ENCODE results near the gene PMS2.

DNA sequence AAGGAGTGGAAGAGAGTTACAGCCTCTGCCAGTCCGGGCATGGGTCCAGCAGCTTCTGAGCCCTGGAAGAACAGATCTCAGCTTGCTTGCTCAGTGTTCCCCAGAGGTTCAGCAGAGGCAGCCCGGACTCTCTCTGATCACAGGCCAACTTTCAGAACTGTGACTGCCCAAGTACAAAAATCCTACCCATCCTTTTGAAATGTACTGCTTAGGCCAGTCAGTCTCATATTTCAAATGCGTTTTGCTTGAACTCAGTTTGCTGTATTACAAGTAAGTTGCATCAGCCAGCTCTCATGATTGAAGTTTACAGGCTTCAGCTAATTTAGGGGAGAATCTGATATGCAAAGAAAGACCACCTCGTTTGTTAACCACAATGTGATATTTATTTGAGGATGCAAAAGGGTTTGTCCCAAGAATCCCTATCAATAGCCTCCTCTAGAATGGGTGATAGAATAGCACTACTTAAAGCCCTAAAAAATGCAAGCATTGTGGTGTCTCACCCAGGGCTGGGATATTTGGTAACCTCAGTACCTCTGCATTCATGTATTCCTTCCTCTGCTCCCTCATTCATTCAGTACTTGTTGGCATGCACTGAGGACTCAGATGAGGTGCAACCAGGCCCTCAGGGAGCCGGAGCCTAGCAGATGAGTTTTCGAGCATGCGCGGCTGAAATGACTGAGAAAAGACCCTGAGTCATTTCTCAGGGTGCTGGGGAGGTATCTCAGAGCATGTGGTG is 7.2 kb upstream of the PMS2 start:
- TF ChIP-seq, protein P1, sequence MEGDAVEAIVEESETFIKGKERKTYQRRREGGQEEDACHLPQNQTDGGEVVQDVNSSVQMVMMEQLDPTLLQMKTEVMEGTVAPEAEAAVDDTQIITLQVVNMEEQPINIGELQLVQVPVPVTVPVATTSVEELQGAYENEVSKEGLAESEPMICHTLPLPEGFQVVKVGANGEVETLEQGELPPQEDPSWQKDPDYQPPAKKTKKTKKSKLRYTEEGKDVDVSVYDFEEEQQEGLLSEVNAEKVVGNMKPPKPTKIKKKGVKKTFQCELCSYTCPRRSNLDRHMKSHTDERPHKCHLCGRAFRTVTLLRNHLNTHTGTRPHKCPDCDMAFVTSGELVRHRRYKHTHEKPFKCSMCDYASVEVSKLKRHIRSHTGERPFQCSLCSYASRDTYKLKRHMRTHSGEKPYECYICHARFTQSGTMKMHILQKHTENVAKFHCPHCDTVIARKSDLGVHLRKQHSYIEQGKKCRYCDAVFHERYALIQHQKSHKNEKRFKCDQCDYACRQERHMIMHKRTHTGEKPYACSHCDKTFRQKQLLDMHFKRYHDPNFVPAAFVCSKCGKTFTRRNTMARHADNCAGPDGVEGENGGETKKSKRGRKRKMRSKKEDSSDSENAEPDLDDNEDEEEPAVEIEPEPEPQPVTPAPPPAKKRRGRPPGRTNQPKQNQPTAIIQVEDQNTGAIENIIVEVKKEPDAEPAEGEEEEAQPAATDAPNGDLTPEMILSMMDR (conservative IDR thresholded peaks at IDR 0.05; ENCODE audit: low read depth in 2 of 2): no peak
- TF ChIP-seq EZH2 (IDR thresholded peaks at IDR 0.05; ENCODE audit: low read depth, unreplicated experiment) (no peak), POLR2AphosphoS5 (IDR thresholded peaks at IDR 0.05; ENCODE audit: low read depth) (no peak), CREB1 (CRISPR knock-in tag; IDR thresholded peaks at IDR 0.05; ENCODE audit: low read depth) (no peak)
- TF ChIP-seq, protein P2, sequence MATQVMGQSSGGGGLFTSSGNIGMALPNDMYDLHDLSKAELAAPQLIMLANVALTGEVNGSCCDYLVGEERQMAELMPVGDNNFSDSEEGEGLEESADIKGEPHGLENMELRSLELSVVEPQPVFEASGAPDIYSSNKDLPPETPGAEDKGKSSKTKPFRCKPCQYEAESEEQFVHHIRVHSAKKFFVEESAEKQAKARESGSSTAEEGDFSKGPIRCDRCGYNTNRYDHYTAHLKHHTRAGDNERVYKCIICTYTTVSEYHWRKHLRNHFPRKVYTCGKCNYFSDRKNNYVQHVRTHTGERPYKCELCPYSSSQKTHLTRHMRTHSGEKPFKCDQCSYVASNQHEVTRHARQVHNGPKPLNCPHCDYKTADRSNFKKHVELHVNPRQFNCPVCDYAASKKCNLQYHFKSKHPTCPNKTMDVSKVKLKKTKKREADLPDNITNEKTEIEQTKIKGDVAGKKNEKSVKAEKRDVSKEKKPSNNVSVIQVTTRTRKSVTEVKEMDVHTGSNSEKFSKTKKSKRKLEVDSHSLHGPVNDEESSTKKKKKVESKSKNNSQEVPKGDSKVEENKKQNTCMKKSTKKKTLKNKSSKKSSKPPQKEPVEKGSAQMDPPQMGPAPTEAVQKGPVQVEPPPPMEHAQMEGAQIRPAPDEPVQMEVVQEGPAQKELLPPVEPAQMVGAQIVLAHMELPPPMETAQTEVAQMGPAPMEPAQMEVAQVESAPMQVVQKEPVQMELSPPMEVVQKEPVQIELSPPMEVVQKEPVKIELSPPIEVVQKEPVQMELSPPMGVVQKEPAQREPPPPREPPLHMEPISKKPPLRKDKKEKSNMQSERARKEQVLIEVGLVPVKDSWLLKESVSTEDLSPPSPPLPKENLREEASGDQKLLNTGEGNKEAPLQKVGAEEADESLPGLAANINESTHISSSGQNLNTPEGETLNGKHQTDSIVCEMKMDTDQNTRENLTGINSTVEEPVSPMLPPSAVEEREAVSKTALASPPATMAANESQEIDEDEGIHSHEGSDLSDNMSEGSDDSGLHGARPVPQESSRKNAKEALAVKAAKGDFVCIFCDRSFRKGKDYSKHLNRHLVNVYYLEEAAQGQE (IDR thresholded peaks at IDR 0.05; ENCODE audit: unreplicated experiment): no peak
